ENCODE results near the gene ZNF699.
"Not testable (repeated sequence)": the region's sequence is repeated elsewhere in the genome, so short reads cannot be mapped to it uniquely, and the experiment has no call there.

The ZNF699 gene

DNA sequence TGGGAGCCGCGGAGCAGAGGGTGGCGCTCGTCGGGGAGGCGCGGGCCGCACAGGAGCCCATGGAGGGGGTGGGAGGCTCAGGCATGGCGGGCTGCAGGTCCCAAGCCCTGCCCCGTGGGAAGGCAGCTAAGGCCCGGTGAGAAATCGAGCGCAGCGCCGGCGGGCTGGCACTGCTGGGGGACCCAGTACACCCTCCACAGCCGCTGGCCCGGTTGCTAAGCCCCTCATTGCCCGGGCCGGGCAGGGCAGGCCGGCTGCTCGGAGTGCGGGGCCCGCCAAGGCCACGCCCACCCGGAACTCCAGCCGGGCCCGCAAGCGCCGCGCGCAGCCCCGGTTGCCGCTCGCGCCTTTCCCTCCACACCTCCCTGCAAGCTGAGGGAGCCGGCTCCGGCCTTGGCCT, 26.2 kb downstream of the ZNF699 start:
- DNase-seq (ENCODE audit: low spot score): not testable (repeated sequence)

DNA sequence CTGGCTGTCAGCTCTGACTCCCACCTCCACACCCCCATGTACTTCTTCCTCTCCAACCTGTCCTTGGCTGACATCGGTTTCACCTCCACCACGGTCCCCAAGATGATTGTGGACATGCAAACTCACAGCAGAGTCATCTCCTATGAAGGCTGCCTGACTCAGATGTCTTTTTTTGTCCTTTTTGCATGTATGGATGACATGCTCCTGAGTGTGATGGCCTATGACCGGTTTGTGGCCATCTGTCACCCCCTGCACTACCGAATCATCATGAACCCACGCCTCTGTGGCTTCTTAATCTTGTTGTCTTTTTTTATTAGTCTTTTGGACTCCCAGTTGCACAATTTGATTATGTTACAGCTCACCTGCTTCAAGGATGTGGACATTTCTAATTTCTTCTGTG, 58.4 kb downstream of the ZNF699 start:
- no peak for DNase-seq (ENCODE audit: low spot score)

DNA sequence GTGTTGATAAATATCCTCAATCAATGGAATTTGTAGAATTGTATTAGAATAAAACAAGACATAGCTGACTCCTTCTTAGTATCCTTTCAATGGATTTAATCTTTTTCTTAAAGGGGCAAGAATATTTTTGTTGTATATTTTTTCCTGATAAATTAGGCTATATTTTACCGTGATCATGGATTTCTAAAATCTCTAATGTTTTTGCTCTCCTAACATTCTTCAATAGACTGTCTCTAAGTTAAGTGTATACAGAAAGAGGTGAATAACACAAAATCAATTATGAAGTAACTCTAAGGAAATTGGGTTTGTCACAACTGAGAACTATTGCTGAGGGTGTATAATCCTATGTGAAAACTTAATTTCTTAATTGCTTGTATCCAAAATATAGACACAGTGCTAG, 59.0 kb downstream of the ZNF699 start, which contains the start of gene OR7E24:
Gene OR7E24 (plus strand): TSS at position 301 of the 400 bp plus-strand sequence. CDS start 114 bp downstream, outside the sequence.
- no peak for DNase-seq (ENCODE audit: low spot score)
